Tibial nerve (tissue), 4 donors: ENCODE measurements around the gene CDKN2B. TPM values are rescaled to one million over a fixed set of nuclear protein-coding genes. Genes with fewer than 3 reads are reported as not detected.
"Not testable (repeated sequence)": the region's sequence is repeated elsewhere in the genome, so short reads cannot be mapped to it uniquely, and the experiment has no call there.

ENCODE experiments used
- DNase-seq, 2 donors: peaks; one replicate each; pipeline ENCODE4 v3.0.0-alpha.2; 2019; ENCODE audit warnings: low spot score in 2 of 2
- H3K27ac ChIP-seq, 4 donors: fragments of 200-600 bp; sonication (generic) in 3 of 4; one replicate each; pipeline ENCODE4 v1.5.1; 2017 to 2019; ENCODE audit warnings: mild to moderate bottlenecking in 1 of 4
- H3K27me3 ChIP-seq, 2 donors: fragments of 200-600 bp; sonication (generic) in 1 of 2; one replicate each; pipeline versions ENCODE4 v1.5.1 to v1.6.0; 2017 to 2019
- H3K36me3 ChIP-seq, 3 donors: fragments of 200-600 bp; sonication (generic); one replicate each; pipeline ENCODE4 v1.5.1; 2018 to 2019
- H3K4me1 ChIP-seq, 4 donors: fragments of 200-600 bp; sonication (generic) in 3 of 4; one replicate each; pipeline ENCODE4 v1.5.1; 2017 to 2019
- H3K4me3 ChIP-seq, 4 donors: fragments of 200-600 bp; sonication (generic) in 3 of 4; one replicate each; pipeline ENCODE4 v1.5.1; 2017 to 2019; ENCODE audit warnings: mild to moderate bottlenecking in 1 of 4, moderate library complexity in 1 of 4
- H3K9me3 ChIP-seq, 4 donors: fragments of 200-600 bp; sonication (generic) in 3 of 4; one replicate each; pipeline ENCODE4 v1.5.1; 2017 to 2019
- CTCF ChIP-seq, 5 experiments: fragments of 200-600 bp in 3 of 5; fragments of 450-650 bp in 2 of 5; sonication (generic) in 3 of 5; IDR thresholded peaks; one replicate each; pipeline ENCODE4 v1.5.1; 2016 to 2019; ENCODE audit warnings: antibody characterized with exemption in 5 of 5, mild to moderate bottlenecking in 3 of 5, moderate library complexity in 2 of 5
- EP300 ChIP-seq, 2 donors: sonication (generic); formaldehyde crosslinking; IDR thresholded peaks; one replicate each; pipeline ENCODE4 v1.6.1; 2017; ENCODE audit warnings: antibody characterized with exemption in 2 of 2, mild to moderate bottlenecking in 1 of 2
- POLR2A ChIP-seq, 2 donors: fragments of 450-650 bp; IDR thresholded peaks; one replicate each; pipeline ENCODE4 v1.6.1; 2017; ENCODE audit warnings: antibody characterized with exemption in 2 of 2, mild to moderate bottlenecking in 2 of 2, moderate library complexity in 2 of 2
- WGBS, 2 donors: methylation state at CpG; one replicate each; pipeline ENCODE4 v1.1.5; 2018; 5-methylcytosine and 5-hydroxymethylcytosine counted together
- total RNA-seq, 4 donors: library from RNA; depleted of rRNA; stranded (reverse); fragments of >200 nt; gene quantifications; one replicate each; pipeline ENCODE4 v1.1.0, GENCODE V29; 2016

Gene CDKN2B
- total RNA-seq, 4 donors from 2014 or later, result 18.2 to 33.1 (median 27.6) TPM

GRCh38 chr9:21967169-21967568, 41.9 kb downstream of the CDKN2B start:
- no peak for DNase-seq
- no peak for TF ChIP-seq CTCF (IDR thresholded peaks at IDR 0.05)
- Histone ChIP-seq H3K27me3 (peaks cover 9 to 89% of the 10 kb centered on the region in 2 donors), H3K9me3 (peaks cover 0 to 19% (median 0%) of the 10 kb centered on the region in 4 donors), H3K36me3 (no peaks in the 10 kb centered on the region), H3K4me3 (no peak overlapping the region), H3K27ac (no peak overlapping the region), H3K4me1 (peaks cover 0 to 37% (median 12%) of the 10 kb centered on the region in 4 donors)
- 10 to 20% methylated on average over 17 to 19 of the region's 19 CpGs for WGBS, 2 donors

- Histone ChIP-seq H3K4me1 (peaks cover 0 to 34% (median 12%) of the 10 kb centered on the region in 4 donors), H3K36me3 (no peaks in the 10 kb centered on the region), H3K27ac (no peak overlapping the region), H3K9me3 (peaks cover 0 to 19% (median 0%) of the 10 kb centered on the region in 4 donors), H3K27me3 (peaks cover 9 to 80% of the 10 kb centered on the region in 2 donors), H3K4me3 (no peak overlapping the region)
- DNase-seq, result no peak
- no peak for TF ChIP-seq POLR2A (IDR thresholded peaks at IDR 0.05)
- TF ChIP-seq CTCF (IDR thresholded peaks at IDR 0.05), result no peak
- TF ChIP-seq EP300 (IDR thresholded peaks at IDR 0.05), result no peak
- WGBS, 2 donors, result 15 to 20% methylated on average over 15 of the region's 15 CpGs
Observed at GRCh38 chr9:21966140-21966851, 42.8 kb downstream of the CDKN2B start.

- H3K27me3 ChIP-seq, result peaks cover 9 to 72% of the 10 kb centered on the region in 2 donors
- H3K27ac ChIP-seq, result no peak overlapping the region
- no peaks in the 10 kb centered on the region for H3K36me3 ChIP-seq
- H3K4me3 ChIP-seq, result peak overlapping the region in 3 of 4 donors; percentile 9 to 28 (median 16)
- 3% methylated on average over 30 of the region's 30 CpGs for WGBS, 2 donors
- H3K9me3 ChIP-seq, result peaks cover 0 to 19% (median 0%) of the 10 kb centered on the region in 4 donors
- no peak for DNase-seq
- H3K4me1 ChIP-seq, result peaks cover 0 to 27% (median 10%) of the 10 kb centered on the region in 4 donors
- TF ChIP-seq POLR2A (IDR thresholded peaks at IDR 0.05), result no peak
- TF ChIP-seq EP300 (IDR thresholded peaks at IDR 0.05), result no peak
- peak in 2 of 5 experiments; percentile 5 to 13 for TF ChIP-seq CTCF (IDR thresholded peaks at IDR 0.05)
Observed at GRCh38 chr9:21965401-21965951, 43.6 kb downstream of the CDKN2B start.

- 4 to 5% methylated on average over 29 of the region's 29 CpGs for WGBS, 2 donors
- TF ChIP-seq EP300 (IDR thresholded peaks at IDR 0.05), result no peak
- no peak for TF ChIP-seq CTCF (IDR thresholded peaks at IDR 0.05)
- no peak for TF ChIP-seq POLR2A (IDR thresholded peaks at IDR 0.05)
- Histone ChIP-seq H3K27ac (no peak overlapping the region), H3K27me3 (peaks cover 9 to 67% of the 10 kb centered on the region in 2 donors), H3K9me3 (peaks cover 0 to 19% (median 0%) of the 10 kb centered on the region in 4 donors), H3K4me3 (peak overlapping the region in 3 of 4 donors; percentile 9 to 28 (median 16)), H3K4me1 (peaks cover 0 to 27% (median 10%) of the 10 kb centered on the region in 4 donors), H3K36me3 (no peaks in the 10 kb centered on the region)
- no peak for DNase-seq
Observed at GRCh38 chr9:21964925-21965385, 44.1 kb downstream of the CDKN2B start.

GRCh38 chr9:21961569-21961968, 47.5 kb downstream of the CDKN2B start:
- DNase-seq, result no peak
- peaks cover 0 to 33% of the 10 kb centered on the region in 2 donors for H3K27me3 ChIP-seq
- H3K4me3 ChIP-seq, result no peak overlapping the region
- no peaks in the 10 kb centered on the region for H3K36me3 ChIP-seq
- peaks cover 0 to 15% (median 10%) of the 10 kb centered on the region in 4 donors for H3K4me1 ChIP-seq
- no peak overlapping the region for H3K27ac ChIP-seq
- WGBS, 2 donors, result 90 to 95% methylated on average over 2 of the region's 2 CpGs
- TF ChIP-seq EP300 (IDR thresholded peaks at IDR 0.05) (no peak), CTCF (IDR thresholded peaks at IDR 0.05) (no peak)
- peaks cover 0 to 16% (median 0%) of the 10 kb centered on the region in 4 donors for H3K9me3 ChIP-seq

GRCh38 chr9:21959268-21959667, 49.8 kb downstream of the CDKN2B start:
- 95 to 96% methylated on average over 9 to 21 of the region's 33 CpGs for WGBS, 2 donors
- not testable (repeated sequence) for H3K36me3 ChIP-seq, H3K4me1 ChIP-seq, DNase-seq, H3K4me3 ChIP-seq, H3K27ac ChIP-seq
- Histone ChIP-seq H3K9me3 (peaks cover 0 to 12% (median 0%) of the 10 kb centered on the region in 4 donors), H3K27me3 (peaks cover 0 to 10% of the 10 kb centered on the region in 2 donors)
